ENCODE measurements around the gene MMS22L.

DNA sequence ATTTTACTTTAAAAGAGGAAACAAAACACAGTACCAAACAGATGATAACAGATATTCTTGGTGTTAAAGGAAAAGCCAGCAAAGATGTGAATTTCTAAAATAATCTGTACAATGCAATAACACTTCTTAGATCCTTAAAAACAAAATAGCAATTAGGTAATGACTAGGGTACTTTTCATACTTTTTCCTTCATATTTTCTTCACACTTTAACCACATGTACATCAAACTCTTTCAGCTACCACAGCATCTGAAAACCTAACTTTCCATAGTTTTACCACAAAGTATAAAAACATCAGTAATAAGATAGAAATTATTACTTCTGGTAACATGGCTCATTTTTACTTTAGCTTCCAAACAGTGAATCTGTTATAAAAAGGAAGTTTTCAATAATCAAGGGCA, 141.3 kb downstream of the MMS22L start:
- TF ChIP-seq, protein P1, sequence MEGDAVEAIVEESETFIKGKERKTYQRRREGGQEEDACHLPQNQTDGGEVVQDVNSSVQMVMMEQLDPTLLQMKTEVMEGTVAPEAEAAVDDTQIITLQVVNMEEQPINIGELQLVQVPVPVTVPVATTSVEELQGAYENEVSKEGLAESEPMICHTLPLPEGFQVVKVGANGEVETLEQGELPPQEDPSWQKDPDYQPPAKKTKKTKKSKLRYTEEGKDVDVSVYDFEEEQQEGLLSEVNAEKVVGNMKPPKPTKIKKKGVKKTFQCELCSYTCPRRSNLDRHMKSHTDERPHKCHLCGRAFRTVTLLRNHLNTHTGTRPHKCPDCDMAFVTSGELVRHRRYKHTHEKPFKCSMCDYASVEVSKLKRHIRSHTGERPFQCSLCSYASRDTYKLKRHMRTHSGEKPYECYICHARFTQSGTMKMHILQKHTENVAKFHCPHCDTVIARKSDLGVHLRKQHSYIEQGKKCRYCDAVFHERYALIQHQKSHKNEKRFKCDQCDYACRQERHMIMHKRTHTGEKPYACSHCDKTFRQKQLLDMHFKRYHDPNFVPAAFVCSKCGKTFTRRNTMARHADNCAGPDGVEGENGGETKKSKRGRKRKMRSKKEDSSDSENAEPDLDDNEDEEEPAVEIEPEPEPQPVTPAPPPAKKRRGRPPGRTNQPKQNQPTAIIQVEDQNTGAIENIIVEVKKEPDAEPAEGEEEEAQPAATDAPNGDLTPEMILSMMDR (IDR thresholded peaks at IDR 0.05; ENCODE audit: insufficient read depth, low read length, poor library complexity, severe bottlenecking), result no peak
- no peak for TF ChIP-seq EZH2phosphoT487 (conservative IDR thresholded peaks at IDR 0.05; ENCODE audit: low read length)

All from SU-DHL-6 (cell line).